NCI-H446 (cell line): ENCODE data around the gene STYXL1.

Experiments used
- DNase-seq, 2 experiments: peaks; one replicate each; lab custom pipeline; 2025; lab: John Stamatoyannopoulos, UW

STYXL1 gene

GRCh38 chr7:75979759-75980429 lies 67.9 kb downstream of the STYXL1 start:
- no peak for DNase-seq

DNA sequence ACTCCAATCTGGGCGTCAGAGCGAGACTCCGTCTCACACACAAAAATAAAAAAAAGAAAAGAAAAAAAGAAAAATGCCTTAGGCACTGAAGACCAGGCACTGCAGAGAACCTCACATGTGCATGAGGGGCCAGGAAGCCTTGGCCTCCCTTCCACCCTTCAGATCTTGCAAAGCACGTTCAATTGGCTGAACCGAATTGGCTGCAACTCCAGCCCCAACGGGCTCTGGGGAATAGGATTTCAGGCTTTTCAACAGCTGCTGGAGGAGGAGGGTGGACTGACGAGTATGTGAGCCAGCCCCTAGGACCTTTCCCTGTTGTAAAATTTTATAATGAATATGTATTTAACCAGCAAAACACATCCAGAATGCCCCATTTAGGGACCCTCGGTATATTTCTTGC lies 70.1 kb downstream of the STYXL1 start:
- peak in 1 of 2 experiments; percentile 27 for DNase-seq

DNA sequence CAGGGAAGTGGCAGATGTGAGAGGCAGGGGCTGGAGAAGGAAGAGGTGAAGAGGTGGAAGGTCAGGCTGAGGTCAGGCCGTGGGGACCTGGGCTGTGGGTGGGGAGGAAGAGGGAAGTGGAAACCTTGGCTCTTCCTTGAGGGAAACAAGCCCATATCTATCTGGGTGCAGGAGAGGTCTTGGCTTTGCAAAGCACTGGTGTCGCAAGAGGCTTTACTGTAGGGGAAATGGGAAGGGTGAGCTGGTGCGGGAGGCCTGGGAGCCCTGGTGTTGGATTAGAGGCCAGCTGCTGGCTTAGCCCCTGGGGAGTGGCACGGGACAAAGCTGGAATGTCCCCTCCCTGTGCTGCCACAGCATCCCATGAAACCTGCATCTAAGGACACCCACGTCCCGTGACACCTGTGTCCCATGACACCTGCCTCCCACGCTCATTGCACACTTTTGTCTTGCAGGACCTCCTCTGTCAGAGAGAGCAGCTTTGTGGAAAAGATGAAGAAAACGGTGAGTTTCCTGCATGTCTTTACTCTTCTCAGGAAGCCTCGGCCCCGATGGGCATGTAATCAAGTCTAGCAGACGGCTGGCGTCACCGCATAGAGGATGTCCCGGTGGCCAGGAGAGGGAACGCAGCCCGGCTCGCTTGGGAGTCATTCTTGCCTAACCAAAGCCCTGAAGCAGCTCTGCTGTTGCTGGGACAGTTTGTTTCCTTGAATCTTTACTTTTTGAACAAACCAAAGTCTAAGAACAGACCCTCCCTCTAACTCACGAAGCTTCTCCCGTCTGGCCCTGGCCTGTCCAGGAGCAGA lies 75.6 kb downstream of the STYXL1 start:
- DNase-seq = no peak

GRCh38 chr7:75971309-75971960 lies 76.4 kb downstream of the STYXL1 start:
- DNase-seq = no peak

- no peak for DNase-seq
These were observed 77.9 kb downstream of the STYXL1 start for GRCh38 chr7:75969704-75970498.

DNA sequence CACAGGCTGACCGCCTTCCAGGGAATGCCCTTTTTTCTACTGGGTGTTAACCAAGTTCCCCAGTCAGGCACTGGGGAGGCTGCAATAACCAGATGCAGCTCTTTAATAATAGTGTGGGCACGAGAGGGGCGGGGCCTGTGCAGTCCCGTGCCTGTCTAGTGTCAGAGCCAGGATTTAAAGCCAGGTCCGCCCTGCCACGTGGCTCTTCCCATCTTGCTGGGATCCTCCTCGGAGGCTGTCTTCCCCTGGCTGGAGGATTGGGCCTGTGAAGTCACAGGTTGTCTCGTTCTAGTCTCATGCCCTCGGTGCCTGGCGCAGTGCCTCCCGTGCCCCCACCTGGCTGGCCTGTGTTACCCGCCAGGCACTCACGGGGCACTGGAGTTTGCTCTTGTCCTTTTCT lies 78.6 kb downstream of the STYXL1 start:
- no peak for DNase-seq

GRCh38 chr7:75968561-75969001 lies 79.2 kb downstream of the STYXL1 start:
- no peak for DNase-seq

DNA sequence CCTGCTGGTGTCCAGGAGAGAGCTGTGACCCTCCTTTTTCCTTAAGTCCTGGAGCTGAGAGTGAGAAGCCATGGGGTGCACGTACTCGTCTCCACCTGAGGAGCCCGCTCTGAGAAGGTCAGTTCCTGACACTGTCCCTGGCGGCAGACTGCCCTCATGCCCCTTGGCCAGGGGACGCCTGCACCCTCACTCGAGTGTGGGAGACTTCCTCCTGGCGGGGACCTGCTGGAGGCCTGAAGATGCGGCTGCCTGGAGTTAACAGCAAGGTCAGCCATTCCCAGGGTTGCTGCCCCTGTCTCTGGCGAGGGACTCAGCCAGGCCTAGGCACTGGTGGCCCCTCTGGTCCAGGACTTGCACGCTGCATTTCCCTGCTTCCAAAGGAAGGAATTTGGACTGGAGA lies 79.8 kb downstream of the STYXL1 start:
- DNase-seq = no peak

GRCh38 chr7:75967487-75967997 lies 80.3 kb downstream of the STYXL1 start:
- DNase-seq = no peak

DNA sequence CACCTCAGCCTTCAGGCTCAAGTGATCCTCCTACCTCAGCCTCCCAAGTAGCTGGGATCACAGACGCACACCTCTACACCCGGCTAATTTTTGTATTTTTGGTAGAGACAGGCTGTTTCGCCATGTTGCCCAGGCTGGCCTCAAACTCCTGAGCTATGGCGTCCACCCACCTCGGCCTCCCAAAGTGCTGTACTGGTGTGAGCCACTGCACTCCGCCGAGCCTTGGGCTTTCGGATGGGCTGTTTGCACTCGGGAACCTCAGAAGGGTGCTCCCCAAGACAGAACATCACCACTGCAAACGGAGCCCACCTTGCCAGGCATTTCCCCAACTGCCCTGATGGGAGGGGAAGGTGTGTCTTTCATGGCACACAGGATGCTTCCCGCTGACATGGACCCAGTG lies 80.7 kb downstream of the STYXL1 start:
- no peak for DNase-seq

DNA sequence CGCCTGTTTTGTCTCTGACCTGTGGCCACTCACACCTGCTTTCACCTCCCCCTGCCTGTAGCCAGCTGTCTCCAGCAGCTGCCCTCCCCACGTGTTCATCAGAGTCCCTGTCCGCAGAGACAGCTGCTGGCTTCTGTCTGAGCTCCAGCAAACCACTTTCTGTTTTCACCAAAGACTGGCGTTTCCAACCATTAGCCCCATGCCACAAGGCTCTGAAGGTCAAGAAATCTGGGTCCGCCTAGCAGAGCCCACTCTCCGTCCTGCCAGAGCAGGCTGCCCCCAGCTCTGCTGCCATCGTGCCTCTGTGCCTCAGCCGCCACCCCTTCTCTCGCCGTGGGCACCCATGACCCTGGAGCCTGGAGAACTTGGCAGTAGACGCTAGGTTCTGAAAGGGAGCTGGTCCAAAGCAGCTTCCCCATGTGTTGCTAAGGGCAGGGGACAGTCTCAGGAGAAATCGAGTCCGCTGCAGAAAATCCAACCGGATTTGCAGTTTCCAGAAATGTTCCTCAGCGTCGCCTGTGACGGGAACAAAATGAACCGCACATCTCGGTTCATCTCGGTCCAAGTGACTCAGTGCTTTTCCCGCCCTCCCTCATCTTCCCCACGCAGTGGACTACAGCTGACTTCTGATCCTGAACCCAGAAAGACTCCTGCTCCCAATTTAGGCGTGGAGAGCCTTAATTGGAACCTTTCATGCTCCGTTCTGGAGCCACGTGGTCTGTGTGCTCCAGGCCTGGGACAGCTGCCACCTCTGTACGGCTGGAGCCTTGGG lies 81.4 kb downstream of the STYXL1 start:
- DNase-seq = no peak

DNA sequence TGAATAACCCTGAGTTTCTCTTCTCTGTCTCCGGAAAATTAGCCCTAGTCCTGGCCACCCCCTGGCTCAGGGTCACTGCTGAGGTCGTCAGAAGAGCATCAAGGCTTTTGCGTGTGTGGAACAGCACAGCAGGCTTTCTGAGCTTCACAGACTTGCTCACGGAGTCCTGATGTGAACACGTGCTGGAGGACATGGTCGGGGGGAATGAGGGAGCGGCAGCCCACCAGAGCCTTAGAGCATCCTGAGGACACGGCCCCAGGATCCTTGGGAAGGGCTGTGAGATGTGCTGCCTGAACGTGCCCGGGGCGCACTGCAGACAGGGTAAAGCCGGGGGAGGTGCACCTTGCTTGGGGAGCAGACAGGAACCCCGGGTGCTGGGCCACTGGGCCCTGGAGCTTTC lies 82.2 kb downstream of the STYXL1 start:
- no peak for DNase-seq

DNA sequence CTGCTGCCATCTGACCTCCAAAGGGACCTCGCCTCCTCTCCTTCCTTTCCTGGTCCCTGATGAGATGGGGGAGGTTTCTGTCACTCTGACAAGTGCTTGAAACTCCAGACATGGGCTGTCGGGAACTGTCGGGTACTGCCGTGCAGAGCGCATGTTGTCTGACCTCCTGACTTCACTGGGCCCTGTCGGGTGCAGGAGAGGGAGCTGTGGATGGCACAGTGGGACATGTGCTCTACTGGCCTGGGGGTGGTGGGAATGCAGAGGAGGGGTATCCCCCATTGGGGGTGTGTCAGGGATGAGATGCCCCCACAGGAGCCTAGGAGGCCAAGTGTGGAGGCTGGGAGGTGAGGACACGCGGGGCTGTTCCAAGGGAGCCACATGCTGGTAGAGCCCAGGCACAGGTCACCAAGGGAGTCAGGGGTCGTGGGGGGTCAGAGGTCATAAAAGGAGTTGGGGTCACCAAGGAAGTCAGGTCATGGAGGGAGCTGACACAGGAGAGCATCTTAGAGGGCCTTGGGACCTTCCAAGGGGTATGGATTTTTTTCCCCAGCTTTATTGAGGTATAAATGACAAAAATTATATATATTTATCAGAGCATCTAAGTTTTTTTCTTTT lies 84.3 kb downstream of the STYXL1 start:
- DNase-seq = no peak

GRCh38 chr7:75962607-75963380 lies 85.0 kb downstream of the STYXL1 start:
- DNase-seq = no peak

DNA sequence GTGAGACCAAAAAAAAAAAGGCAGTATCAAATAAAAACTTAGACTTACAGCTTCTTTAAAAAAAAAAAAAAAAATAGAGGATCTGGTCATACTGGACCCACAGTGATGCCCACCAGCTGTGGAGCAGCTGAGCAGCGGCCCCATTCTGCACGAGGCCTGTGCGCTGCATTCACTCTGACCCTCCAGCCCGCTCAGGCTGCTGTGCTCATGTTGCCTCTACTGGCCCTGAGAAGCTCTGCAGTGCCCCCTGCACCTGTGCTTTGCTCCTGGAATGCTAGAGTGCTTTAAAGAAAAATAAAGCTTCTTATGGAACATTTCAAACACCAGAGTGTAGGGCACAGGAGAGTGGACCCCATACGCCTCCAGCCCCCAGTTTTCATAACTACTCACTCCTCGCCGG lies 86.6 kb downstream of the STYXL1 start:
- no peak for DNase-seq

DNA sequence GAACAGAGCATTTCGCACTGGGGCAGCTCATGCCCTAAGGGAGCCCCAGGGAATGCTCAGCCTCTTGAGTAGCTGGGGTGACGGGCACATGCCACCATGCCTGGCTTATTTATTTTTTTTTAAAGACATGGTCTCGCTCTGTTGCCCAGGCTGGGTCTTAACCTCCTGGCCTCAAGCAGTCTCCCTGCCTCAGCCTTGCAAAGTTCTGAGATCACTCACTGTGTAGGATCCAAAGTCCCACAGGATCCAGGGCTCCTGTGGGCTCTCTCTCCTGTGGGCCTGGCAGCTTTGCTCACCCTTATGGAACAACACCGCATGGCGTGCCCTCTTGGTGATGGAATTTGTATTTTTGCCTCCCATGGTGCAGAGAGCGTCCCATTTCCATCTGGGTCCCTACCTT lies 87.4 kb downstream of the STYXL1 start:
- no peak for DNase-seq

GRCh38 chr7:75958802-75959543 lies 88.8 kb downstream of the STYXL1 start:
- DNase-seq = no peak

DNA sequence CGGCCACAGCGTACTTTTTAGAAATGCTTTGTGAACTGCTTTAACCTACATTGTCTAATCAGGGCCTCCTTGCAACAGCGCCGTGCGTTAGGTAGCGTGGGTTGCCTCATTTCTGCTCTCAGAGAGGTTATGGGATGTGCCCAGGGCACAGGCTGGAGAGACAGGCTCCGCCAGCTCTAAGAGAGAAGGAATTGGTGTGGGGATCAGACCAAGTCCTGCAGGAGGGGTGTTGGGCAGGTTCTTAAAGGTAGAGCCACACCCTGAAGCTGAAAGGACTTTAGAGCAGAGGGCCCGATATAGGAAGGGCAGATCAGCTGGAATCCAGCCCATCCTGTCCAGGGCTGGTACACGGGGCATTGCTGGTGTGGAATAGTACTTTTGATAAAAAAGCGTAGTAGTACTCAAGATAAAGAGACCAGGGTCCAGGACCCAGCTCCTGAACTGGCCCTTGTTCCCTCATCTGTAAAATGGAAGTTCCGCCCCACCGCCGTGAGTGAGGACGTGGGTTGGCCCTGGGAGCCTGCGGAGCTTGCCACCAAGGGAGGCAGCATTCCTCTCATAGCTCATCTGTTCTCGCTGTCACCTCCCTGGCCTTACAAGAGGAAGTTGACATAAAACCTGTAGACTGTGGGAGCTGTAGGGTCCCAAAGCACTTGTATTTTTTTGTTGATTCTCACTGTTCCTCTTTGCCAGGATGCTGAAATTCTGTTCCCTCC lies 90.6 kb downstream of the STYXL1 start:
- no peak for DNase-seq
